ENCODE results near the gene IL19. TPM values are rescaled to one million over a fixed set of nuclear protein-coding genes. Genes with fewer than 3 reads are reported as not detected.

Gene IL19
- polyA plus RNA-seq, 1 experiment, result 0.07 TPM

GRCh38 chr1:206786212-206786886 is 15.8 kb downstream of the IL19 start:
- no peak overlapping the region for H3K4me3 ChIP-seq (ENCODE audit: low read depth, low read length)
- ChIA-PET POLR2A (no interaction called here), CTCF (interaction anchor here (0.5 to 1.7 kb wide), 4 partner anchors 52 to 155 kb away, joined by 4 read pairs; no protein-coding TSS in a partner anchor)
- no peaks in the 10 kb centered on the region for H3K9me3 ChIP-seq (ENCODE audit: control insufficient read depth, insufficient read depth, low read length)
- H3K27me3 ChIP-seq (ENCODE audit: control insufficient read depth, insufficient read depth, low read length), result no peaks in the 10 kb centered on the region
- DNase-seq (ENCODE audit: low read depth, low spot score), result no peak
- TF ChIP-seq CTCF (IDR thresholded peaks at IDR 0.05; ENCODE audit: low read depth, low read length), result no peak
- H3K27ac ChIP-seq (ENCODE audit: low read depth, low read length), result no peak overlapping the region

GRCh38 chr1:206787891-206788290 is 17.3 kb downstream of the IL19 start:
- TF ChIP-seq CTCF (IDR thresholded peaks at IDR 0.05; ENCODE audit: low read depth, low read length), result no peak
- DNase-seq (ENCODE audit: low read depth, low spot score), result no peak
- ChIA-PET CTCF (interaction anchor here (1.3 to 1.7 kb wide), 2 partner anchors 125 to 157 kb away, joined by 4 read pairs; no protein-coding TSS in a partner anchor), POLR2A (no interaction called here)
- Histone ChIP-seq H3K4me3 (ENCODE audit: low read depth, low read length) (no peak overlapping the region), H3K9me3 (ENCODE audit: control insufficient read depth, insufficient read depth, low read length) (no peaks in the 10 kb centered on the region), H3K27me3 (ENCODE audit: control insufficient read depth, insufficient read depth, low read length) (no peaks in the 10 kb centered on the region), H3K27ac (ENCODE audit: low read depth, low read length) (no peak overlapping the region)

GRCh38 chr1:206788487-206789050 is 18.0 kb downstream of the IL19 start:
- no peak for DNase-seq (ENCODE audit: low read depth, low spot score)

GRCh38 chr1:206790502-206791250 is 20.1 kb downstream of the IL19 start:
- no peak overlapping the region for H3K27ac ChIP-seq (ENCODE audit: low read depth, low read length)
- no peaks in the 10 kb centered on the region; the same call in 1 of the 2 replicates for H3K9me3 ChIP-seq (ENCODE audit: control insufficient read depth, insufficient read depth, low read length)
- no peak overlapping the region for H3K4me3 ChIP-seq (ENCODE audit: low read depth, low read length)
- ChIA-PET CTCF (no interaction called here), POLR2A (no interaction called here)
- DNase-seq (ENCODE audit: low read depth, low spot score), result no peak
- no peak for TF ChIP-seq CTCF (IDR thresholded peaks at IDR 0.05; ENCODE audit: low read depth, low read length)
- no peaks in the 10 kb centered on the region for H3K27me3 ChIP-seq (ENCODE audit: control insufficient read depth, insufficient read depth, low read length)

More at GRCh38 chr1:206788487-206789050, 18.0 kb downstream of the IL19 start:
- Histone ChIP-seq H3K4me3 (ENCODE audit: low read depth, low read length) (no peak overlapping the region), H3K27me3 (ENCODE audit: control insufficient read depth, insufficient read depth, low read length) (no peaks in the 10 kb centered on the region), H3K27ac (ENCODE audit: low read depth, low read length) (no peak overlapping the region), H3K9me3 (ENCODE audit: control insufficient read depth, insufficient read depth, low read length) (no peaks in the 10 kb centered on the region; the same call in 1 of the 2 replicates)
- ChIA-PET CTCF (no interaction called here), POLR2A (no interaction called here)
- TF ChIP-seq CTCF (IDR thresholded peaks at IDR 0.05; ENCODE audit: low read depth, low read length), result no peak
